ENCODE results near the gene LYRM4. TPM values are rescaled to one million over a fixed set of nuclear protein-coding genes. Genes with fewer than 3 reads are reported as not detected.

Gene LYRM4
- total and polyA plus RNA-seq, 9 of the 15 experiments (the other 6 are each of a cell fraction or from before 2014, with no cell fraction given): 24.2 to 69.4 (median 41.8) TPM

- TF ChIP-seq CBX2 (IDR thresholded peaks at IDR 0.05; ENCODE audit: insufficient read depth, low read length, poor library complexity, severe bottlenecking) (no peak), ZNF398 (CRISPR knock-in tag; IDR thresholded peaks at IDR 0.05) (no peak), ZNF655 (CRISPR knock-in tag; IDR thresholded peaks at IDR 0.05) (no peak), ADNP (tag; IDR thresholded peaks at IDR 0.05) (no peak), NFE2 (IDR thresholded peaks at IDR 0.05; ENCODE audit: low read depth) (peak; percentile 99), ESRRB (CRISPR knock-in tag; IDR thresholded peaks at IDR 0.05; ENCODE audit: borderline replicate concordance) (no peak), TBL1XR1 (IDR thresholded peaks at IDR 0.05; ENCODE audit: low read length in 2 of 2) (peak; percentile 53 to 68; a peak in 2 of 4 replicates), CSDE1 (IDR thresholded peaks at IDR 0.05) (peak in 1 of 2 experiments; percentile 69; a peak in 1 of 4 replicates), U2AF1 (optimal IDR thresholded peaks at IDR 0.05; ENCODE audit: low read depth, low read length) (no peak), SLC30A9 (CRISPR knock-in tag; IDR thresholded peaks at IDR 0.05) (no peak), ZNF77 (CRISPR knock-in tag; IDR thresholded peaks at IDR 0.05) (no peak), MXI1 (IDR thresholded peaks at IDR 0.05; ENCODE audit: low read depth, low read length) (peak; percentile 80; the same call in 1 of the 2 replicates), HMBOX1 (IDR thresholded peaks at IDR 0.05) (no peak), RBM17 (IDR thresholded peaks at IDR 0.05; ENCODE audit: borderline replicate concordance, low read depth, low read length) (no peak)
- TF ChIP-seq, protein P1, sequence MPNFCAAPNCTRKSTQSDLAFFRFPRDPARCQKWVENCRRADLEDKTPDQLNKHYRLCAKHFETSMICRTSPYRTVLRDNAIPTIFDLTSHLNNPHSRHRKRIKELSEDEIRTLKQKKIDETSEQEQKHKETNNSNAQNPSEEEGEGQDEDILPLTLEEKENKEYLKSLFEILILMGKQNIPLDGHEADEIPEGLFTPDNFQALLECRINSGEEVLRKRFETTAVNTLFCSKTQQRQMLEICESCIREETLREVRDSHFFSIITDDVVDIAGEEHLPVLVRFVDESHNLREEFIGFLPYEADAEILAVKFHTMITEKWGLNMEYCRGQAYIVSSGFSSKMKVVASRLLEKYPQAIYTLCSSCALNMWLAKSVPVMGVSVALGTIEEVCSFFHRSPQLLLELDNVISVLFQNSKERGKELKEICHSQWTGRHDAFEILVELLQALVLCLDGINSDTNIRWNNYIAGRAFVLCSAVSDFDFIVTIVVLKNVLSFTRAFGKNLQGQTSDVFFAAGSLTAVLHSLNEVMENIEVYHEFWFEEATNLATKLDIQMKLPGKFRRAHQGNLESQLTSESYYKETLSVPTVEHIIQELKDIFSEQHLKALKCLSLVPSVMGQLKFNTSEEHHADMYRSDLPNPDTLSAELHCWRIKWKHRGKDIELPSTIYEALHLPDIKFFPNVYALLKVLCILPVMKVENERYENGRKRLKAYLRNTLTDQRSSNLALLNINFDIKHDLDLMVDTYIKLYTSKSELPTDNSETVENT (CRISPR knock-in tag; IDR thresholded peaks at IDR 0.05): 0 out of 2 replicates have a peak, but pooled peaks have one; percentile 24
Measured at GRCh38 chr6:5260661-5261544, at the start of gene LYRM4, which contains the start of gene FARS2 (continued).

All from K562 (cell line).